AG09319 (cell line): ENCODE results near the gene OTOGL.

Experiments
- DNase-seq: peaks from one replicate; pipeline ENCODE4 v3.0.0-alpha.2; 2010; ENCODE audit warnings: low read depth; ENCODE audit errors: extremely low read depth
- CTCF ChIP-seq: IDR thresholded peaks from 2 replicates; pipeline ENCODE4 v1.5.1; 2011; ENCODE audit warnings: low read depth, mild to moderate bottlenecking, inconsistent platforms, low read length, moderate library complexity

Gene OTOGL

GRCh38 chr12:80412343-80412953 lies 313.1 kb downstream of the OTOGL start:
- peak; percentile 27 for DNase-seq
- peak; percentile 66 for TF ChIP-seq CTCF

- DNase-seq, result no peak
- no peak for TF ChIP-seq CTCF
These were observed 314.1 kb downstream of the OTOGL start for GRCh38 chr12:80413462-80413861.

- DNase-seq, result no peak
- no peak for TF ChIP-seq CTCF
These were observed 316.1 kb downstream of the OTOGL start for GRCh38 chr12:80415466-80415865.

GRCh38 chr12:80419644-80420043 lies 320.3 kb downstream of the OTOGL start:
- no peak for TF ChIP-seq CTCF

GRCh38 chr12:80420075-80420474 lies 320.7 kb downstream of the OTOGL start:
- DNase-seq, result no peak
- TF ChIP-seq CTCF, result no peak

More at GRCh38 chr12:80419644-80420043, 320.3 kb downstream of the OTOGL start:
- peak; percentile 10 for DNase-seq

- peak; percentile 3 for DNase-seq
These were observed 323.2 kb downstream of the OTOGL start for GRCh38 chr12:80422550-80422949.

More at GRCh38 chr12:80422550-80422949, 323.2 kb downstream of the OTOGL start:
- TF ChIP-seq CTCF, result no peak
